HEK293 (cell line): ENCODE measurements around the gene FER1L5.
A peak's percentile ranks its signal among the peaks of the same experiment; 100 is the strongest.

Source experiments
- CTCF ChIA-PET: fragments of 350-600 bp; formaldehyde crosslinking; extraction: SDS; loops from one replicate; lab custom pipeline; 2021; ENCODE audit warnings: antibody characterized with exemption; lab: Yijun Ruan, JAX
- POLR2A ChIA-PET: fragments of 300-600 bp; formaldehyde crosslinking; extraction: SDS; loops from one replicate; lab custom pipeline; 2020; ENCODE audit warnings: antibody characterized with exemption, inconsistent platforms; lab: Yijun Ruan, JAX
- H3K27ac ChIP-seq: fragments of 200-500 bp; sonication (Bioruptor generic); 2 replicates; pipeline ENCODE4 v1.5.1; 2014; ENCODE audit warnings: low read depth, low read length, control low read depth, inconsistent platforms; ENCODE audit errors: extremely low read depth
- H3K36me3 ChIP-seq, 2 experiments: fragments of 200-500 bp in 1 of 2; sonication (Bioruptor generic) in 1 of 2; 1 replicate in 1 of 2; 2 replicates in 1 of 2; pipeline ENCODE4 v1.5.1; 2014 to 2017; ENCODE audit warnings: inconsistent platforms in 2 of 2, low read length in 2 of 2; ENCODE audit not compliant: control insufficient read depth in 2 of 2, insufficient read depth in 1 of 2
- H3K4me1 ChIP-seq: fragments of 200-500 bp; sonication (Bioruptor generic); 2 replicates; pipeline ENCODE4 v1.5.1; 2014; ENCODE audit warnings: mild to moderate bottlenecking, low read length, inconsistent platforms; ENCODE audit not compliant: control insufficient read depth, insufficient read depth
- H3K4me3 ChIP-seq: 2 replicates; pipeline ENCODE4 v1.5.1; 2011; ENCODE audit warnings: low read depth, mild to moderate bottlenecking, control low read depth, low read length, moderate library complexity
- H3K9me3 ChIP-seq: fragments of 200-500 bp; sonication (Bioruptor generic); 2 replicates; pipeline ENCODE4 v1.5.1; 2014; ENCODE audit warnings: low read depth, low read length, inconsistent platforms; ENCODE audit not compliant: control insufficient read depth, insufficient read depth
- BCL11A ChIP-seq: fragments of 450-650 bp; formaldehyde crosslinking; IDR thresholded peaks from 2 replicates; pipeline ENCODE4 v1.5.1; 2016; ENCODE audit warnings: low read depth, missing biosample characterization, missing genetic modification characterization
- BCL11B ChIP-seq: fragments of 450-650 bp; formaldehyde crosslinking; IDR thresholded peaks from 2 replicates; pipeline ENCODE4 v1.5.1; 2016; ENCODE audit warnings: low read depth, missing biosample characterization, missing genetic modification characterization
- HIC1 ChIP-seq: fragments of 450-650 bp; formaldehyde crosslinking; IDR thresholded peaks from 2 replicates; pipeline ENCODE4 v1.5.1; 2016; ENCODE audit warnings: missing biosample characterization, missing genetic modification characterization
- KLF9 ChIP-seq: fragments of 450-650 bp; formaldehyde crosslinking; IDR thresholded peaks from 2 replicates; pipeline ENCODE4 v1.5.1; 2016; ENCODE audit warnings: missing biosample characterization, missing genetic modification characterization, low read depth
- SCRT2 ChIP-seq: fragments of 450-650 bp; formaldehyde crosslinking; IDR thresholded peaks from 2 replicates; pipeline ENCODE4 v1.5.1; 2016; ENCODE audit warnings: missing biosample characterization, missing genetic modification characterization
- TRIM28 ChIP-seq: IDR thresholded peaks from 2 replicates; pipeline ENCODE4 v1.6.1; 2011; ENCODE audit warnings: low read length, control low read depth, borderline replicate concordance
- WT1 ChIP-seq: fragments of 450-650 bp; formaldehyde crosslinking; IDR thresholded peaks from 2 replicates; pipeline ENCODE4 v1.5.1; 2016; ENCODE audit warnings: missing biosample characterization, missing genetic modification characterization
- ZFHX2 ChIP-seq: fragments of 450-650 bp; formaldehyde crosslinking; conservative IDR thresholded peaks from 2 replicates; pipeline ENCODE4 v1.5.1; 2016; ENCODE audit warnings: missing biosample characterization, missing genetic modification characterization
- ZNF184 ChIP-seq: fragments of 450-650 bp; IDR thresholded peaks from 2 replicates; pipeline ENCODE4 v1.5.1; 2018; ENCODE audit warnings: missing biosample characterization, mild to moderate bottlenecking, missing genetic modification characterization
- ZNF223 ChIP-seq: fragments of 450-650 bp; formaldehyde crosslinking; IDR thresholded peaks from 2 replicates; pipeline ENCODE4 v1.5.1; 2016; ENCODE audit warnings: missing biosample characterization, missing genetic modification characterization
- ZNF26 ChIP-seq: fragments of 450-650 bp; formaldehyde crosslinking; IDR thresholded peaks from 2 replicates; pipeline ENCODE4 v1.5.1; 2016; ENCODE audit warnings: missing biosample characterization, missing genetic modification characterization
- ZNF335 ChIP-seq: fragments of 450-650 bp; formaldehyde crosslinking; conservative IDR thresholded peaks from 2 replicates; pipeline ENCODE4 v1.5.1; 2016; ENCODE audit warnings: missing biosample characterization, missing genetic modification characterization
- ZNF513 ChIP-seq: fragments of 450-650 bp; IDR thresholded peaks from 2 replicates; pipeline ENCODE4 v1.5.1; 2018; ENCODE audit warnings: missing biosample characterization, missing genetic modification characterization
- ZNF571 ChIP-seq: fragments of 450-650 bp; formaldehyde crosslinking; IDR thresholded peaks from 2 replicates; pipeline ENCODE4 v1.5.0; 2017; ENCODE audit warnings: missing biosample characterization, missing genetic modification characterization
- ZNF596 ChIP-seq: fragments of 450-650 bp; IDR thresholded peaks from 2 replicates; pipeline ENCODE4 v1.5.0; 2018; ENCODE audit warnings: missing biosample characterization, mild to moderate bottlenecking, missing genetic modification characterization, moderate library complexity
- ZNF785 ChIP-seq: fragments of 450-650 bp; formaldehyde crosslinking; IDR thresholded peaks from 2 replicates; pipeline ENCODE4 v1.5.1; 2016; ENCODE audit warnings: missing biosample characterization, missing genetic modification characterization
- TF ChIP-seq, protein P1 (sequence below): fragments of 450-650 bp; formaldehyde crosslinking; IDR thresholded peaks from 2 replicates; pipeline ENCODE4 v1.5.1; 2016; ENCODE audit warnings: missing biosample characterization, missing genetic modification characterization, low read depth
- TF ChIP-seq, protein P2 (sequence below): fragments of 450-650 bp; formaldehyde crosslinking; IDR thresholded peaks from 2 replicates; pipeline ENCODE4 v1.5.1; 2016; ENCODE audit warnings: missing biosample characterization, missing genetic modification characterization, borderline replicate concordance

FER1L5 gene

DNA sequence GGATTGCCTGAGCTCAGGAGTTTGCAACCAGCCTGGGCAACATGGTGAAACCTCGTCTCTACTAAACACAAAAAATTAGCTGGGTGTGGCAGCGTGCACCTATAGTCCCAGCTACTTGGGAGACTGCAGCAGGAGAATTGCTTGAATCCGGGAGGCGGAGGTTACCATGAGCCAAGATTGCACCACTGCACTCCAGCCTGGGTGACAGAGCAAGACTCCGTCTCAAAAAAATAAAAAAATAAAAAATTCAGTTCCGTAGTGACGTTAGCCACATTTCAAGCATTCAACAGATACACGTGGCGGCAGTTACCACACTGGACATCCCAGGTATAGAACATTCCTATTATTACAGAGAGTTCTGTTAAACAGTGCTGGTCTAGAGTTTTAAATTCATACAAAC lies 8.9 kb upstream of the FER1L5 start (continued):
- no peak for TF ChIP-seq ZNF513
- TF ChIP-seq WT1: no peak

DNA sequence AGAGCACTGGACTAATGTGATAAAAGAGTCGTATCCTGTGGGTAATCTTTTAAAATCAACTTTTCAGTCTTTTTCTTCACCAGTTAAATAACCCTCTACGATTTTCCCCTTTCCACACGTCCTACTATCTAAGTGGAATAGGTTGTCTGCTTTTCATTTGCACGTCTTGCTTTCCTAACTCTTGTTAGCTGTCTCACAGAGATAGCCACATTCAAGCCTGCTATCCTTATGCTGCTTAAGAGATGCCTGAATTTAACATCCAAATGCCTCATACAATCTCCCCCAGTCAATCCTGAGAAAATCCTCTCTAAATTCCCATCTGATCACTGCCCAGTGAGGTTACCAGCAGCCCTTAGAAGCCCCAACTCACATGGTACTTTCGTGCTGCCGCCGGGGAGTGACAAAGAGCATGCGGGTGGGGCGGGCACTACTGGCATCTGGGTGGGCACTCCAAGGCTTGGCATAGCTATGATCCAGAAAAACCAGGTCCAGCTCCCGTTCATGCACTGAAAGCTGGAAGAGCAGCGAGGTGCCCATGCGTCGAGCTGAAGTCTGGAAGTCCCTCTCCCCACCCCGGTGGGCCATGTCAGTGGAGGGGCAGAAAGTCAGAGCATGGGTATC lies 5.9 kb upstream of the FER1L5 start:
- no peak for TF ChIP-seq KLF9 (tag by site-specific recombination)
- TF ChIP-seq TRIM28: no peak
- TF ChIP-seq ZFHX2 (tag by site-specific recombination): no peak
- TF ChIP-seq HIC1: 0 out of 2 replicates have a peak, but pooled peaks have one; percentile 45
- no peak for TF ChIP-seq BCL11B (tag by site-specific recombination)
- TF ChIP-seq, protein P1, sequence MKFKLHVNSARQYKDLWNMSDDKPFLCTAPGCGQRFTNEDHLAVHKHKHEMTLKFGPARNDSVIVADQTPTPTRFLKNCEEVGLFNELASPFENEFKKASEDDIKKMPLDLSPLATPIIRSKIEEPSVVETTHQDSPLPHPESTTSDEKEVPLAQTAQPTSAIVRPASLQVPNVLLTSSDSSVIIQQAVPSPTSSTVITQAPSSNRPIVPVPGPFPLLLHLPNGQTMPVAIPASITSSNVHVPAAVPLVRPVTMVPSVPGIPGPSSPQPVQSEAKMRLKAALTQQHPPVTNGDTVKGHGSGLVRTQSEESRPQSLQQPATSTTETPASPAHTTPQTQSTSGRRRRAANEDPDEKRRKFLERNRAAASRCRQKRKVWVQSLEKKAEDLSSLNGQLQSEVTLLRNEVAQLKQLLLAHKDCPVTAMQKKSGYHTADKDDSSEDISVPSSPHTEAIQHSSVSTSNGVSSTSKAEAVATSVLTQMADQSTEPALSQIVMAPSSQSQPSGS: no peak
- no peak for TF ChIP-seq ZNF223 (tag by site-specific recombination)
- no peak for TF ChIP-seq ZNF785 (tag by site-specific recombination)
- peak; percentile 81 for TF ChIP-seq ZNF335 (tag by site-specific recombination)
- TF ChIP-seq ZNF184: no peak
- TF ChIP-seq, protein P2, sequence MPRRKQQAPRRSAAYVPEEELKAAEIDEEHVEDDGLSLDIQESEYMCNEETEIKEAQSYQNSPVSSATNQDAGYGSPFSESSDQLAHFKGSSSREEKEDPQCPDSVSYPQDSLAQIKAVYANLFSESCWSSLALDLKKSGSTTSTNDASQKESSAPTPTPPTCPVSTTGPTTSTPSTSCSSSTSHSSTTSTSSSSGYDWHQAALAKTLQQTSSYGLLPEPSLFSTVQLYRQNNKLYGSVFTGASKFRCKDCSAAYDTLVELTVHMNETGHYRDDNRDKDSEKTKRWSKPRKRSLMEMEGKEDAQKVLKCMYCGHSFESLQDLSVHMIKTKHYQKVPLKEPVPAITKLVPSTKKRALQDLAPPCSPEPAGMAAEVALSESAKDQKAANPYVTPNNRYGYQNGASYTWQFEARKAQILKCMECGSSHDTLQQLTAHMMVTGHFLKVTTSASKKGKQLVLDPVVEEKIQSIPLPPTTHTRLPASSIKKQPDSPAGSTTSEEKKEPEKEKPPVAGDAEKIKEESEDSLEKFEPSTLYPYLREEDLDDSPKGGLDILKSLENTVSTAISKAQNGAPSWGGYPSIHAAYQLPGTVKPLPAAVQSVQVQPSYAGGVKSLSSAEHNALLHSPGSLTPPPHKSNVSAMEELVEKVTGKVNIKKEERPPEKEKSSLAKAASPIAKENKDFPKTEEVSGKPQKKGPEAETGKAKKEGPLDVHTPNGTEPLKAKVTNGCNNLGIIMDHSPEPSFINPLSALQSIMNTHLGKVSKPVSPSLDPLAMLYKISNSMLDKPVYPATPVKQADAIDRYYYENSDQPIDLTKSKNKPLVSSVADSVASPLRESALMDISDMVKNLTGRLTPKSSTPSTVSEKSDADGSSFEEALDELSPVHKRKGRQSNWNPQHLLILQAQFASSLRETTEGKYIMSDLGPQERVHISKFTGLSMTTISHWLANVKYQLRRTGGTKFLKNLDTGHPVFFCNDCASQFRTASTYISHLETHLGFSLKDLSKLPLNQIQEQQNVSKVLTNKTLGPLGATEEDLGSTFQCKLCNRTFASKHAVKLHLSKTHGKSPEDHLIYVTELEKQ: no peak
- no peak for TF ChIP-seq ZNF26
- no peak for TF ChIP-seq ZNF571 (tag by site-specific recombination)
- no peak for TF ChIP-seq BCL11A (tag by site-specific recombination)
- no peak for TF ChIP-seq ZNF596 (tag by site-specific recombination)
- no peak for TF ChIP-seq SCRT2 (tag by site-specific recombination)
- H3K36me3 ChIP-seq: peaks cover 35 to 45% of the 10 kb centered on the region in 2 experiments; a peak in 2 of 3 replicates
- peaks cover 5% of the 10 kb centered on the region; the same call in 1 of the 2 replicates for H3K4me1 ChIP-seq
- peak overlapping the region; percentile 74 for H3K4me3 ChIP-seq
- ChIA-PET CTCF (interaction anchor here (1.1 to 1.5 kb wide), 2 partner anchors 74 to 164 kb away, joined by 3 to 5 read pairs; no protein-coding TSS in a partner anchor), POLR2A (interaction anchor here (1.3 kb wide), 1 partner anchor 100 kb away, joined by 3 read pairs; no protein-coding TSS in a partner anchor)
- peak overlapping the region; percentile 51; the same call in 1 of the 2 replicates for H3K27ac ChIP-seq
- H3K9me3 ChIP-seq: no peaks in the 10 kb centered on the region
